ENCODE measurements around the gene RSPRY1. TPM values are rescaled to one million over a fixed set of nuclear protein-coding genes. Genes with fewer than 3 reads are reported as not detected.

Gene RSPRY1
- polyA plus RNA-seq, 1 of the 3 experiments (the other 2 are of a cell fraction), result 16.6 TPM

DNA sequence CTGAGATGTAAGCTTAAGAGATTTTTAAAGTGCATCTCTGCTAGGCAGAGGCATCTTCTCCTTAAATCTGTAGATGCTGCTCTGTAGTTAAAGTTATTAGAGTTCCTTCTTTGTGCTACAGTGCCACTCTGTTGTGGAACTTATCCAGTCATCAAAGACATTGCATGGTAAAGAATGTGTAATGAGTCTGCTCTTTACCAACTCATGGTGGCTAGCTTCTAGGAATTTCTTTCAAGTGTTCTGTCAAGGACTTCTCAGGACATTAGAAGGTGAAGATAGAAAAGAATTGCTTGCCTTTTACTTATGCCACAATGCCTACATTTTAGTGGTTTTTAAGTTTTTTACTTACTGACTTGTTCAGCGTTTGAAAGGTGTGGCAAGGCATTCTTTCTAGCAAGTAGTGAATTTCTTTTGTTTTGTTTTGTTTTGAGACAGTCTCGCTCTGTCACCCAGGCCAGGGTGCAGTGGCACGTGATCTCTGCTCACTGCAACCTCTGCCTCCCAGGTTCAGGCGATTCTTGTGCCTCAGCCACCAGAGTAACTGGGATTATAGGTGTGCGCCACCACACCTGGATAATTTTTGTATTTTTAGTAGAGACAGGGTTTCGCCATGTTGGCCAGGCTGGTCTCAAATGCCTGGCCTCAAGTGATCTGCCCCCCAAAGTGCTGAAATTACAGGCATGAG lies 38.7 kb downstream of the RSPRY1 start:
- no peak for TF ChIP-seq RAD21 (IDR thresholded peaks at IDR 0.05; ENCODE audit: low read length)
- TF ChIP-seq EP300 (IDR thresholded peaks at IDR 0.05; ENCODE audit: borderline replicate concordance in 1 of 2, low read depth in 1 of 2, low read length in 1 of 2), result no peak
- TF ChIP-seq RXRA (IDR thresholded peaks at IDR 0.05; ENCODE audit: borderline replicate concordance, low read depth), result no peak
- no peak for TF ChIP-seq FOXJ3 (CRISPR knock-in tag; IDR thresholded peaks at IDR 0.05)
- TF ChIP-seq, protein P1, sequence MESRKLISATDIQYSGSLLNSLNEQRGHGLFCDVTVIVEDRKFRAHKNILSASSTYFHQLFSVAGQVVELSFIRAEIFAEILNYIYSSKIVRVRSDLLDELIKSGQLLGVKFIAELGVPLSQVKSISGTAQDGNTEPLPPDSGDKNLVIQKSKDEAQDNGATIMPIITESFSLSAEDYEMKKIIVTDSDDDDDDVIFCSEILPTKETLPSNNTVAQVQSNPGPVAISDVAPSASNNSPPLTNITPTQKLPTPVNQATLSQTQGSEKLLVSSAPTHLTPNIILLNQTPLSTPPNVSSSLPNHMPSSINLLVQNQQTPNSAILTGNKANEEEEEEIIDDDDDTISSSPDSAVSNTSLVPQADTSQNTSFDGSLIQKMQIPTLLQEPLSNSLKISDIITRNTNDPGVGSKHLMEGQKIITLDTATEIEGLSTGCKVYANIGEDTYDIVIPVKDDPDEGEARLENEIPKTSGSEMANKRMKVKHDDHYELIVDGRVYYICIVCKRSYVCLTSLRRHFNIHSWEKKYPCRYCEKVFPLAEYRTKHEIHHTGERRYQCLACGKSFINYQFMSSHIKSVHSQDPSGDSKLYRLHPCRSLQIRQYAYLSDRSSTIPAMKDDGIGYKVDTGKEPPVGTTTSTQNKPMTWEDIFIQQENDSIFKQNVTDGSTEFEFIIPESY (IDR thresholded peaks at IDR 0.05; ENCODE audit: borderline replicate concordance, low read depth), result no peak
- TF ChIP-seq CHD2 (IDR thresholded peaks at IDR 0.05; ENCODE audit: low read length, partially characterized antibody), result no peak
- TF ChIP-seq, protein P2, sequence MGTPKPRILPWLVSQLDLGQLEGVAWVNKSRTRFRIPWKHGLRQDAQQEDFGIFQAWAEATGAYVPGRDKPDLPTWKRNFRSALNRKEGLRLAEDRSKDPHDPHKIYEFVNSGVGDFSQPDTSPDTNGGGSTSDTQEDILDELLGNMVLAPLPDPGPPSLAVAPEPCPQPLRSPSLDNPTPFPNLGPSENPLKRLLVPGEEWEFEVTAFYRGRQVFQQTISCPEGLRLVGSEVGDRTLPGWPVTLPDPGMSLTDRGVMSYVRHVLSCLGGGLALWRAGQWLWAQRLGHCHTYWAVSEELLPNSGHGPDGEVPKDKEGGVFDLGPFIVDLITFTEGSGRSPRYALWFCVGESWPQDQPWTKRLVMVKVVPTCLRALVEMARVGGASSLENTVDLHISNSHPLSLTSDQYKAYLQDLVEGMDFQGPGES (IDR thresholded peaks at IDR 0.05; ENCODE audit: low read depth, low read length), result no peak
- no peak for TF ChIP-seq FOXM1 (IDR thresholded peaks at IDR 0.05; ENCODE audit: low read depth)
- TF ChIP-seq REST (IDR thresholded peaks at IDR 0.05; ENCODE audit: low read depth, low read length), result no peak
- TF ChIP-seq JUND (IDR thresholded peaks at IDR 0.05), result no peak
- TF ChIP-seq, protein P3, sequence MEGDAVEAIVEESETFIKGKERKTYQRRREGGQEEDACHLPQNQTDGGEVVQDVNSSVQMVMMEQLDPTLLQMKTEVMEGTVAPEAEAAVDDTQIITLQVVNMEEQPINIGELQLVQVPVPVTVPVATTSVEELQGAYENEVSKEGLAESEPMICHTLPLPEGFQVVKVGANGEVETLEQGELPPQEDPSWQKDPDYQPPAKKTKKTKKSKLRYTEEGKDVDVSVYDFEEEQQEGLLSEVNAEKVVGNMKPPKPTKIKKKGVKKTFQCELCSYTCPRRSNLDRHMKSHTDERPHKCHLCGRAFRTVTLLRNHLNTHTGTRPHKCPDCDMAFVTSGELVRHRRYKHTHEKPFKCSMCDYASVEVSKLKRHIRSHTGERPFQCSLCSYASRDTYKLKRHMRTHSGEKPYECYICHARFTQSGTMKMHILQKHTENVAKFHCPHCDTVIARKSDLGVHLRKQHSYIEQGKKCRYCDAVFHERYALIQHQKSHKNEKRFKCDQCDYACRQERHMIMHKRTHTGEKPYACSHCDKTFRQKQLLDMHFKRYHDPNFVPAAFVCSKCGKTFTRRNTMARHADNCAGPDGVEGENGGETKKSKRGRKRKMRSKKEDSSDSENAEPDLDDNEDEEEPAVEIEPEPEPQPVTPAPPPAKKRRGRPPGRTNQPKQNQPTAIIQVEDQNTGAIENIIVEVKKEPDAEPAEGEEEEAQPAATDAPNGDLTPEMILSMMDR (IDR thresholded peaks at IDR 0.05), result no peak
- TF ChIP-seq PBX3 (IDR thresholded peaks at IDR 0.05), result no peak
- no peak for TF ChIP-seq GABPA (IDR thresholded peaks at IDR 0.05; ENCODE audit: low read depth)
- no peak for TF ChIP-seq POLR2AphosphoS5 (IDR thresholded peaks at IDR 0.05; ENCODE audit: low read depth, low read length)
- TF ChIP-seq NFIC (IDR thresholded peaks at IDR 0.05; ENCODE audit: borderline replicate concordance), result no peak
- Histone ChIP-seq H3F3A (replicated peaks; ENCODE audit: insufficient read depth) (peaks cover 18% of the 10 kb centered on the region), H3K27me3 (ENCODE audit: insufficient read depth) (no peaks in the 10 kb centered on the region), H3K36me3 (replicated peaks in 1 of 2; ENCODE audit: control insufficient read depth in 1 of 2, insufficient read depth in 2 of 2, low read length in 1 of 2) (peaks cover 54 to 74% of the 10 kb centered on the region in 2 experiments), H3K79me2 (ENCODE audit: insufficient read depth) (0 out of 2 replicates have a peak, but pooled peaks cover 3% of the 10 kb centered on the region), H4K20me1 (ENCODE audit: insufficient read depth) (no peaks in the 10 kb centered on the region), H3K4me2 (no peak overlapping the region), H3K27ac (ENCODE audit: low read depth in 2 of 2, low read length in 1 of 2) (no peak overlapping the region), H3K9me2 (no peaks in the 10 kb centered on the region), H3K9ac (no peak overlapping the region), H3K9me3 (no peaks in the 10 kb centered on the region), H3K4me1 (ENCODE audit: control insufficient read depth in 1 of 2, insufficient read depth in 2 of 2, low read depth in 1 of 2, low read length in 1 of 2) (peaks cover 8 to 21% of the 10 kb centered on the region in 2 experiments; a peak in 3 of 4 replicates), H3K4me3 (ENCODE audit: low read depth in 2 of 2, low read length in 1 of 2) (no peak overlapping the region), H2AFZ (ENCODE audit: low read depth) (no peak overlapping the region)
- POLR2A ChIA-PET, result no interaction called here
- 95% methylated on average over 6 of the region's 6 CpGs for WGBS (ENCODE audit: low lambda C conversion rate)
- CTCF ChIA-PET, result interaction anchor here (0.7 to 1.4 kb wide), 2 partner anchors 30 to 131 kb away, joined by 3 read pairs; no protein-coding TSS in a partner anchor
- no peak for DNase-seq

Measured in SK-N-SH (cell line).